Measurements from ENCODE around the gene TRIM7.
A peak's percentile ranks its signal among the peaks of the same experiment; 100 is the strongest.

TRIM7 gene

GRCh38 chr5:181233088-181233800 is 28.2 kb upstream of the TRIM7 start:
- no peak for DNase-seq (ENCODE audit: low read depth in 4 of 4, low spot score in 1 of 4)

- DNase-seq (ENCODE audit: low read depth in 4 of 4, low spot score in 1 of 4), result no peak
Measured at GRCh38 chr5:181232593-181232992, 27.6 kb upstream of the TRIM7 start.

GRCh38 chr5:181231432-181231831 is 26.4 kb upstream of the TRIM7 start:
- no peak for DNase-seq (ENCODE audit: low read depth in 4 of 4, low spot score in 1 of 4)

- DNase-seq (ENCODE audit: low read depth in 4 of 4, low spot score in 1 of 4), result no peak
Measured at GRCh38 chr5:181230551-181230950, 25.6 kb upstream of the TRIM7 start.

GRCh38 chr5:181229996-181230395 is 25.0 kb upstream of the TRIM7 start:
- DNase-seq (ENCODE audit: low read depth in 4 of 4, low spot score in 1 of 4), result no peak

GRCh38 chr5:181224390-181225229 is 19.6 kb upstream of the TRIM7 start:
- DNase-seq (ENCODE audit: low read depth in 4 of 4, low spot score in 1 of 4), result no peak

DNA sequence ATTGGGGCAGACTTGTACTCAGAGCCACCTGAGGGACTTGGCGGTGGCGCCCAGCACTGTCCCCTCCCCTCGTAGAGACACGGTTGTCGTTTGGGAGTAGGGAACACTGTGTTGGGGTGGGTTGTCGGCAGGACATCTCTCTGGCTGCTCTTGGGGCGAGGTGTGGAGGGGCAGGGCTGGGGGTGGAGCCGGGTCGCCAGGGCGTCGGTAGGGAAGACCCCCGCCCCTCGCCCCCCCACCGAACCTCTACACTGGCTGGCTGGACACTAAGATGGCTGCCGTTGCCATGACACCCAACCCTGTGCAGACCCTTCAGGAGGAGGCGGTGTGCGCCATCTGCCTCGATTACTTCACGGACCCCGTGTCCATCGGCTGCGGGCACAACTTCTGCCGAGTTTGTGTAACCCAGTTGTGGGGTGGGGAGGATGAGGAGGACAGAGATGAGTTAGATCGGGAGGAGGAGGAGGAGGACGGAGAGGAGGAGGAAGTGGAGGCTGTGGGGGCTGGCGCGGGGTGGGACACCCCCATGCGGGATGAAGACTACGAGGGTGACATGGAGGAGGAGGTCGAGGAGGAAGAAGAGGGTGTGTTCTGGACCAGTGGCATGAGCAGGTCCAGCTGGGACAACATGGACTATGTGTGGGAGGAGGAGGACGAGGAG is 18.9 kb upstream of the TRIM7 start:
- DNase-seq (ENCODE audit: low read depth in 4 of 4, low spot score in 1 of 4), result no peak

- DNase-seq (ENCODE audit: low read depth in 4 of 4, low spot score in 1 of 4), result peak; percentile 87 to 97 (median 94)
Measured at GRCh38 chr5:181223058-181223728, 18.2 kb upstream of the TRIM7 start, which contains the start of gene TRIM41. TRIM41 (plus strand) TSS chr5:181223281; CDS start chr5:181224000, 719 bp downstream.

GRCh38 chr5:181222630-181223057 is 17.6 kb upstream of the TRIM7 start:
- DNase-seq (ENCODE audit: low read depth in 4 of 4, low spot score in 1 of 4), result no peak

DNA sequence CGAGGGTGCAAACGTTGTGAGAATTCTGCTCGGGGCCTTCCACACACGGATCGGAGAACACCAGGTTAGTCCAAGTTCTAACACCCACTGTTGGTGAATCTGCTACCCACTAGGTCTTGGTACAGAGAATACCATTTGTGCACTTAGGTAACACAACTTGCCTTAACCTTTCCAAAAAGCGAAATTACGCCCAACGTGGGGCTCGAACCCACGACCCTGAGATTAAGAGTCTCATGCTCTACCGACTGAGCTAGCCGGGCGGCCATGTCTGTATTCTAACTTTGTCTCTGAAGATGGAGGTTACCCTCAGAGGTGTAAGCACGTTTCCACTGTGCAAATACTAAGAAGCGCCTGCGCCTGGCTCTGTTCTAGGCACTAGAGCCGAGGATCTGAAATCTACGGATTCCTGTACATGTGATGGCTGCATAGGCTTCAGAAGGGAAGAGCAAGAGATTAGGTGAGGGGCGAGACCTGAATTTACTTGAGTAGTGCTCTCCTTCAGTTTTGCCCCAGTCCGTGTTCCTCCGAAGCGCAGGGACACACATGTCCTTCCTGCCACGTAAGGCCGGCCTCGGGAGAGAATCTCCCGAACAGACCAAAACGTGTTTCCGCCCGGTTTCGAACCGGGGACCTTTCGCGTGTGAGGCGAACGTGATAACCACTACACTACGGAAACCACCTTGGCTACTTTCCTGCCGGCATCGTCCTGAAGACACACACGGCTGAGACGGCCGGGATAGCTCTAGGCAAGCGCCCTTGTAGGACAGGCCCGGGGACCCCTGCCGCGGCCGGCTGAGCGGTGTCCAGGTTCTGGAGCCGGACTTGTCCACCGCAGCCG is 17.0 kb upstream of the TRIM7 start:
- peak; percentile 90 to 99 (median 95) for DNase-seq (ENCODE audit: low read depth in 4 of 4, low spot score in 1 of 4)

GRCh38 chr5:181221105-181221791 is 16.3 kb upstream of the TRIM7 start:
- DNase-seq (ENCODE audit: low read depth in 4 of 4, low spot score in 1 of 4), result no peak

DNA sequence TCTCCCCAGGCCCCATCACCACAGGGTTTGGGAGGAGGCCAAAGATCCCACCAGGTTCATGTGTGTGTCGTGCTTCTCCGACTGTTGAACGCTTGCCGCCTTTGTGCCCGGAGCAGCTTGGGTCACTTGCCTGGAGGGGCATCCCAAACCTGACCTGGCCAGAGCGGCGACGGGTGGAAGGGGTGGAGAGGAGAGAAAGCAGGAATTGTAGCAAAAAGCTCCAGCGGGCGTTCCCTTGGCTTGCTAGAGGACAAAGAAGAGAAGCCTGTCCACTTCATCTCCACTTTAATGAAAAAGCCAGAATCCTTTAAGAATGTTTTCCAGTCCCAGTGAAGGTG is 15.2 kb upstream of the TRIM7 start:
- DNase-seq (ENCODE audit: low read depth in 4 of 4, low spot score in 1 of 4), result no peak

- no peak for DNase-seq (ENCODE audit: low read depth in 4 of 4, low spot score in 1 of 4)
Measured at GRCh38 chr5:181219262-181220177, 14.5 kb upstream of the TRIM7 start.

GRCh38 chr5:181218795-181219124 is 13.8 kb upstream of the TRIM7 start:
- no peak for DNase-seq (ENCODE audit: low read depth in 4 of 4, low spot score in 1 of 4)

GRCh38 chr5:181217803-181218062 is 12.7 kb upstream of the TRIM7 start:
- DNase-seq (ENCODE audit: low read depth in 4 of 4, low spot score in 1 of 4), result no peak

DNA sequence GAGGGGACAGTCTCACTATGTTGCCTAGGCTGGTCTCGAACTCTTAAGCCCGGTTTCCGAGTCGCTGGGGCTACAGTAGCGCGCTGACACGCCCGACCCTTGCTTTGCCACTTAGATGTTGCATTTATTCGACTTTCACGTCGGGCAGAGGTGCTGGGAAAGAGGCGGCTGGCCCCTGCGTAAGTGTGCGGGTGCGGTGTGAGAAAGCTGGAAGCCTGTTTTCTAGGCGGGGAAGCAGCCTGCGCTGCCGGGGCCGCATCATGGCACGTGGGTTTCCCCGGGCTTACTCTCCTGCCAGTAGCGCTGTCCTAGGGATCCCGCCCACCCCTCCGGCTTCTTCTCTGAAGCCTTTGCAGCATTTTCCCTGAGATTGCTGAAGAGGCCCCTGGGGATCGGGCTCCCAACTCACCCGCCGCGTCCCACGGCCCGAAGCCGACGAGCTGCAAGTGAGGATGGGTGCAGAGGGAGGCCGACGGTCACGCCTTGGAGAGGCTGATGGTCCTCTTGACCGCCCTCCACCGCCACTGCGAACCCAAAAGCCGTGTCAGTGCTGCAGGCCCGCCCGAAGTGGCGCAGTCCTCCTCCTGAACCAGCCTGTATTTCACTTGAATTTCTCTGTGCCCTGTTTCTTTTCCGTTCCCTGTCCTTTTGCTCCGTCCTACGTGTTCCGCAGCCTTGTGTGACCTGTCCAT is 12.3 kb upstream of the TRIM7 start:
- DNase-seq (ENCODE audit: low read depth in 4 of 4, low spot score in 1 of 4), result no peak

- no peak for DNase-seq (ENCODE audit: low read depth in 4 of 4, low spot score in 1 of 4)
Measured at GRCh38 chr5:181215997-181216989, 11.3 kb upstream of the TRIM7 start.

Data from stimulated activated CD4-positive, alpha-beta T cell treated with anti-CD3 and anti-CD28 coated beads, Interleukin-1b, Interleukin-23, amount 100 ng/mL, for 24 hours (primary cell).